Urinary bladder (tissue), 4 donors: ENCODE measurements around the gene MXRA5. TPM values are rescaled to one million over a fixed set of nuclear protein-coding genes. Genes with fewer than 3 reads are reported as not detected.
"Not testable (repeated sequence)": the region's sequence is repeated elsewhere in the genome, so short reads cannot be mapped to it uniquely, and the experiment has no call there.

Source experiments
- DNase-seq: peaks from one replicate; pipeline ENCODE4 v3.0.0-alpha.2; 2015; ENCODE audit errors: extremely low spot score
- H3K27ac ChIP-seq: one replicate; pipeline ENCODE4 v1.5.1; 2013; ENCODE audit warnings: low read depth, mild to moderate bottlenecking, moderate library complexity
- H3K36me3 ChIP-seq: one replicate; pipeline ENCODE4 v1.6.1; 2013; ENCODE audit warnings: mild to moderate bottlenecking, moderate library complexity; ENCODE audit not compliant: insufficient read depth
- H3K4me1 ChIP-seq: one replicate; pipeline ENCODE4 v1.6.1; 2013; ENCODE audit warnings: mild to moderate bottlenecking, moderate library complexity; ENCODE audit not compliant: insufficient read depth
- H3K4me3 ChIP-seq: one replicate; pipeline ENCODE4 v1.5.1; 2013; ENCODE audit warnings: low read depth, low read length
- WGBS: extraction: QIAGEN DNeasy Blood & Tissue Kit; methylation state at CpG from one replicate; pipeline ENCODE4 v1.1.7; 2013; 5-methylcytosine and 5-hydroxymethylcytosine counted together
- polyA plus RNA-seq: library from polyadenylated mRNA; stranded (reverse); fragments of 200-250 nt; gene quantifications from one replicate; pipeline ENCODE4 v1.2.3, GENCODE V29; 2013
- total RNA-seq: library from RNA; depleted of rRNA; stranded (reverse); fragments of >200 nt; gene quantifications from one replicate; pipeline ENCODE4 v1.2.3, GENCODE V29; 2014
- donor health status: healthy with polysubstance abuse.
- donor health status: healthy.

The MXRA5 gene
- total and polyA plus RNA-seq, 2 donors = 9.4 to 100 TPM

- no peaks in the 10 kb centered on the region for H3K4me1 ChIP-seq
- WGBS = 63% methylated on average over 2 of the region's 2 CpGs
- H3K27ac ChIP-seq = no peak overlapping the region
- no peak overlapping the region for H3K4me3 ChIP-seq
- H3K36me3 ChIP-seq = no peaks in the 10 kb centered on the region
- no peak for DNase-seq
Observed at GRCh38 chrX:3293251-3293650, 53.2 kb downstream of the MXRA5 start.

GRCh38 chrX:3290561-3290960 lies 55.9 kb downstream of the MXRA5 start:
- Histone ChIP-seq H3K27ac (no peak overlapping the region), H3K4me1 (no peaks in the 10 kb centered on the region), H3K4me3 (no peak overlapping the region), H3K36me3 (no peaks in the 10 kb centered on the region)
- WGBS = 89% methylated on average over 1 of the region's 1 CpG
- no peak for DNase-seq

- 22% methylated on average over 14 of the region's 14 CpGs for WGBS
- Histone ChIP-seq H3K36me3 (no peaks in the 10 kb centered on the region), H3K27ac (no peak overlapping the region), H3K4me3 (no peak overlapping the region), H3K4me1 (no peaks in the 10 kb centered on the region)
- DNase-seq = peak; percentile 62
Observed at GRCh38 chrX:3286196-3286945, 60.1 kb downstream of the MXRA5 start.

- no peak for DNase-seq
- 84% methylated on average over 1 of the region's 1 CpG for WGBS
- no peak overlapping the region for H3K27ac ChIP-seq
- H3K36me3 ChIP-seq = no peaks in the 10 kb centered on the region
- H3K4me1 ChIP-seq = no peaks in the 10 kb centered on the region
- no peak overlapping the region for H3K4me3 ChIP-seq
Observed at GRCh38 chrX:3280706-3281105, 65.7 kb downstream of the MXRA5 start.

- H3K36me3 ChIP-seq, H3K27ac ChIP-seq, DNase-seq, H3K4me3 ChIP-seq, H3K4me1 ChIP-seq: not testable (repeated sequence)
- 95% methylated on average over 1 of the region's 1 CpG for WGBS
Observed at GRCh38 chrX:3273668-3274067, 72.8 kb downstream of the MXRA5 start.

GRCh38 chrX:3271834-3272186 lies 74.6 kb downstream of the MXRA5 start:
- WGBS = 19% methylated on average over 6 of the region's 6 CpGs
- DNase-seq = no peak
- H3K27ac ChIP-seq = no peak overlapping the region
- no peak overlapping the region for H3K4me3 ChIP-seq
- no peaks in the 10 kb centered on the region for H3K36me3 ChIP-seq
- H3K4me1 ChIP-seq = no peaks in the 10 kb centered on the region

- 6% methylated on average over 12 of the region's 12 CpGs for WGBS
- Histone ChIP-seq H3K4me1 (no peaks in the 10 kb centered on the region), H3K27ac (no peak overlapping the region), H3K36me3 (no peaks in the 10 kb centered on the region), H3K4me3 (no peak overlapping the region)
- DNase-seq = no peak
Observed at GRCh38 chrX:3271183-3271833, 75.1 kb downstream of the MXRA5 start.

GRCh38 chrX:3268829-3269228 lies 77.6 kb downstream of the MXRA5 start:
- Histone ChIP-seq H3K4me1 (no peaks in the 10 kb centered on the region), H3K27ac (no peak overlapping the region), H3K4me3 (no peak overlapping the region), H3K36me3 (no peaks in the 10 kb centered on the region)
- DNase-seq = no peak
- WGBS = 57% methylated on average over 3 of the region's 3 CpGs

- 40% methylated on average over 2 of the region's 2 CpGs for WGBS
- H3K4me1 ChIP-seq = no peaks in the 10 kb centered on the region
- no peak overlapping the region for H3K4me3 ChIP-seq
- no peak for DNase-seq
- H3K27ac ChIP-seq = no peak overlapping the region
- no peaks in the 10 kb centered on the region for H3K36me3 ChIP-seq
Observed at GRCh38 chrX:3263681-3264126, 82.7 kb downstream of the MXRA5 start.

GRCh38 chrX:3262901-3263300 lies 83.6 kb downstream of the MXRA5 start:
- Histone ChIP-seq H3K27ac (no peak overlapping the region), H3K4me1 (no peaks in the 10 kb centered on the region), H3K36me3 (no peaks in the 10 kb centered on the region), H3K4me3 (no peak overlapping the region)
- DNase-seq = no peak
- WGBS = 59% methylated on average over 1 of the region's 1 CpG
